DMS153 (cell line): ENCODE measurements around the gene ZSCAN29.

Source experiments
- DNase-seq: peaks from one replicate; lab custom pipeline; 2025; lab: John Stamatoyannopoulos, UW

Gene ZSCAN29

GRCh38 chr15:43347114-43347513 lies 23.7 kb downstream of the ZSCAN29 start:
- no peak for DNase-seq

GRCh38 chr15:43346305-43346704 lies 24.5 kb downstream of the ZSCAN29 start:
- DNase-seq = no peak

GRCh38 chr15:43330780-43331087 lies 40.1 kb downstream of the ZSCAN29 start:
- DNase-seq = no peak

GRCh38 chr15:43329960-43330779 lies 40.7 kb downstream of the ZSCAN29 start, which contains the start of gene LCMT2:
Gene LCMT2, minus strand, starts transcription at chr15:43330573. Its CDS starts 84 bp downstream, at chr15:43330489.
- peak; percentile 33 for DNase-seq

- DNase-seq = no peak
Observed at GRCh38 chr15:43329217-43329959, 41.5 kb downstream of the ZSCAN29 start.

- DNase-seq = no peak
Observed at GRCh38 chr15:43325039-43325684, 45.7 kb downstream of the ZSCAN29 start.

- no peak for DNase-seq
Observed at GRCh38 chr15:43318990-43319771, 51.7 kb downstream of the ZSCAN29 start.

DNA sequence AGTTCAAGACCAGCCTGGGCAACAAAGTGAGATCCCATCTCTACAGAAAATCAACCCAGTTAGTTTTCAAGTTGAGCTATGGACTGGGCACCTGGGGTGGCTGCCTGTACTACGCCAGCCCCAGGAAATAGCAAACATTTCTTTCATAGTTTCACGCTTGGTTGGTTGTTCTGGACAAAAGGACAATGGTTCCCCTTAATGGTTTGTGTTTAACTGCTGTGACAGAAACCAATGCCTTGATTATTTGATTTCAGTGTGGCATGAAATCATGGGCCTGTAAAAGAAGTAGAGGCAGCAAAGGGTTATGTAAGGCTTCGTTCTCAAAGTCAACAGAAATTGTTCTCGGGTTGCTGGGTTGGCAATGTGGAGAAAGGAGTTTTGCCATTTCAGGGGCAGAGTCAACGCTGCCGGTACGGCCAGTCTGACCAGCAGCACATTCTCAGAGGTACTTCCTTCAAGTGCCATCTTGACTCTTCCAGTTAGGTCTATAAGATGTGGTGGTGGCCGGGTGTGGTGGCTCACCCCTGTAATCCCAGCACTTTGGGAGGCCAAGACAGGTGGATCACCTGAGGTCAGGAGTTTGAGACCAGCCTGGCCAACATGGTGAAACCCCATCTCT lies 53.2 kb downstream of the ZSCAN29 start:
- DNase-seq = no peak

GRCh38 chr15:43316971-43317346 lies 53.9 kb downstream of the ZSCAN29 start:
- no peak for DNase-seq

- no peak for DNase-seq
Observed at GRCh38 chr15:43316016-43316970, 54.5 kb downstream of the ZSCAN29 start.

DNA sequence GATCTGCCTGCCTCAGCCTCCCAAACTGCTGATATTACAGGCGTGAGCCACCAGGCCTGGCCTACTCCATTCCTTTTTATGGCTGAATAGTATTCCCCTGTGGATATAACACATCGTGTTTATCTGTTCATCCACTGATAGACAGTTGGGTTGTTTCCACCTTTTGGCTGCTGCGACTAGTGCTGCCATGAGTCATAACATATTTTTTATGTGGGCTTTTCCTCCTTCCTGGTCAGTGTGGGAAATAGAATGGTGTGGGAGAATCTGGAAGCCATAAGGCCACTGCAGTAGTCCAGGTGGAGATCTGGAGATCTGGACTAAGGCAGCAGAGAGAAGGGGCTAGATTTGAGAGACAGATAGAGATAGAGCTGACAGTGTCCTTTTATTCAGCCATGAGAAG lies 56.7 kb downstream of the ZSCAN29 start:
- DNase-seq = no peak

DNA sequence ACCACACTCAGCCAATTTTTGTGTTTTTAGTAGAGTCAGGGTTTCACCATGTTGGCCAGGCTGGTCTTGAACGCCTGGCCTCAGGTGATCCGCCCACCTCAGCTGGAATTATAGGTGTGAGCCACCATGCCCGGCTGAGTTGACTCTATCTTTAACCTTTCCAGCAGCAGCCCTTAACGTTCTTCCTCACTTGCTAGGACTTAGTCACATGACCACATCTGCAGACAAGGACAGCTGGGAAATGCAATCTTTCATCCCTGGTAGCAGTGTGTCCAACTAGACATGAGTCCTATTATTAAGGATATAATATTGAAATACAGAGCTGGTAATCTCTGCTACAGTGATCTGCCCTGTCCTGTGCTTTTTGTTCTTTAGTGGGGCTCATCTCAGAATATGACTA lies 58.5 kb downstream of the ZSCAN29 start:
- no peak for DNase-seq
